Measurements from ENCODE around the gene SYNM.

- no peak for TF ChIP-seq CTCF (IDR thresholded peaks at IDR 0.05)
- no peak for TF ChIP-seq POLR2A (IDR thresholded peaks at IDR 0.05)
Observed at GRCh38 chr15:99139276-99139675, 34.4 kb downstream of the SYNM start.
